Stomach smooth muscle (tissue), 2 donors: ENCODE data around the gene OTOA.
"Not testable (repeated sequence)": the region's sequence is repeated elsewhere in the genome, so short reads cannot be mapped to it uniquely, and the experiment has no call there.

ENCODE experiments used
- H3K27ac ChIP-seq: one replicate; pipeline ENCODE4 v1.7.0; 2013; ENCODE audit warnings: mild to moderate bottlenecking, low read length, inconsistent platforms
- H3K27me3 ChIP-seq, 2 donors: one replicate each; pipeline ENCODE4 v1.7.0; 2013; ENCODE audit warnings: low read length in 2 of 2; ENCODE audit not compliant: insufficient read depth in 2 of 2, control insufficient read depth in 1 of 2
- H3K36me3 ChIP-seq, 2 donors: one replicate each; pipeline ENCODE4 v1.7.0; 2013; ENCODE audit warnings: low read length in 2 of 2; ENCODE audit not compliant: control insufficient read depth in 2 of 2, insufficient read depth in 2 of 2
- H3K4me1 ChIP-seq: one replicate; pipeline ENCODE4 v1.7.0; 2013; ENCODE audit warnings: low read length; ENCODE audit not compliant: control insufficient read depth, insufficient read depth
- H3K4me3 ChIP-seq, 2 donors: one replicate each; pipeline ENCODE4 v1.7.0; 2013; ENCODE audit warnings: low read length in 2 of 2
- H3K9ac ChIP-seq, 2 donors: one replicate each; pipeline ENCODE4 v1.7.0; 2013; ENCODE audit warnings: low read length in 2 of 2, mild to moderate bottlenecking in 1 of 2
- H3K9me3 ChIP-seq, 2 donors: one replicate each; pipeline ENCODE4 v1.7.0; 2013; ENCODE audit warnings: low read length in 2 of 2; ENCODE audit not compliant: control insufficient read depth in 2 of 2
- donor health status: healthy.
- donor health status: Pancreatic carcinoma.

The OTOA gene

DNA sequence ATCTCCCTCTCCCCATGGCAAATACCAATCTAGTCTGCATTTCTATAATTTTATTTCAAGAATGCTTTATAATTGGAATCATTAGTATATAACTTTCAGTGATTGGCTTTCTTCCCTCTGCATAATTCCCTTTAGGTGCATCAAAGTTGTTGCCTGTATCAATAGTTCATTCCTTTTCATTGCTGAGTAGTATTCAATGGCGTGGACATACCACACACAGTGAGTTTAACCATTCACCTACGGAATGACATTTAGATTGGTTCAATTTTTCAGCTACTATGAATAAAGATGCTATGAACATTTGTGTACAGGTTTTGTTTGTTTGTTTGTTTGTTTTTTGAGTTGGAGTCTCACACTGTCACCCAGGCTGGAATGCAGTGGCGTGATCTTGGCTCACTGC lies 9.7 kb downstream of the OTOA start:
- peaks cover 0 to 5% of the 10 kb centered on the region in 2 donors for H3K9me3 ChIP-seq
- H3K4me3 ChIP-seq = no peak overlapping the region
- H3K27ac ChIP-seq = no peak overlapping the region
- H3K4me1 ChIP-seq = no peaks in the 10 kb centered on the region
- H3K36me3 ChIP-seq = no peaks in the 10 kb centered on the region
- no peak overlapping the region for H3K9ac ChIP-seq
- H3K27me3 ChIP-seq = peaks cover 2 to 3% of the 10 kb centered on the region in 2 donors

DNA sequence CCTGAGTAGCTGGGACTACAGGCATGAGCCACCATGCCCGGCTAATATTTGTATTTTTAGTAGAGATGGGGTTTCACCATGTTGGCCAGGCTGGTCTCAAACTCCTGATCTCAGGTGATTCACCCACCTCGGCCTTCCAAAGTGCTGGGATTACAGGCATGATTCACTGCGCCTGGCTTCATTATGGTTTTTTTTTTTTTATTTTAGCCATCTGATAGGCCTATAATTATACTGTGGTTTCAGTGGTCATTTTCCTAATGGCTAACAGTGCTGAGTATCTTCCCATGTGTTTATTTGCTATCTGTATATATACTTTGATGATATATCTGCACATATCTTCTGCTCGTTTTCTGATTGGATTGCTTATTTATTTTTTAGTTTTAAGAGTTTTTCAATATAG lies 10.7 kb downstream of the OTOA start:
- not testable (repeated sequence) for H3K9me3 ChIP-seq, H3K27me3 ChIP-seq, H3K36me3 ChIP-seq, H3K4me3 ChIP-seq, H3K9ac ChIP-seq, H3K4me1 ChIP-seq, H3K27ac ChIP-seq

DNA sequence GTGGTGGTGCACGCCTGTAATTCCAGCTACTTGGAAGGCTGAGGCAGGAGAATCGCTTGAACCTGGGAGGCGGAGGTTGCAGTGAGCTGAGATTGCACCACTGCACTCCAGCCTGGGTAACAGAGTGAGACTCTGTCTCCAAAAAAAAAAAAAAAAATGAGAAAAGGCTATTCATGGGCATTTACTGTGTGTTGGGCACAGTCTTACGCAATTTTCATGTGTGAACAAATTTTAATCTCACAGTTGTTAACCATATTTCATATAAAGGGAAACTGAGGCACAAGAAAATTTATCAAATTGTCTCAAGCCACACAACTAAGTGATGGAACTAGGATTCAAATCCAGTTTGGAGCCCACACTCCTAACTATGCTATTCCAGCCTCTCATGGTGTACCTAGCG lies 16.9 kb downstream of the OTOA start:
- not testable (repeated sequence) for H3K4me1 ChIP-seq, H3K9me3 ChIP-seq, H3K9ac ChIP-seq, H3K36me3 ChIP-seq, H3K4me3 ChIP-seq, H3K27me3 ChIP-seq, H3K27ac ChIP-seq

DNA sequence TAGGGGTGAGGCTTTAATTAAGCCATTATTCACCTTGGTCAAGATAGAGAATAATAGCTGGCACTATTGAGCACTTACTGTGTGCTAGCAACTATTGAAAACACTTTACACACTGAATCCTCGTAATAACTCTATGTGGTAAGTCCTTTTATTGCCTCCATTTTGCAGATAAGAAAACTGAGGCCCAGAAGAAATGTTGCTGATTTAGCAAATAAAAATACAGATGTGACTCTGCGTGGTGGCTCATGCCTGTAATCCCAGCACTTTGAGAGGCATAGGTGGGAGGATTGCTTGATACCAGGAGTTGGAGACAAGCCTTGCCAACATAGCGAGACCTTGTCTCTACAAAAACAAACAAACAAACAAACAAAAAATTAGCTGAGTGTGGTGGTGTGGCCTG lies 19.4 kb downstream of the OTOA start:
- Histone ChIP-seq H3K27me3 (no peaks in the 10 kb centered on the region), H3K36me3 (no peaks in the 10 kb centered on the region), H3K4me3 (no peak overlapping the region), H3K9ac (no peak overlapping the region), H3K4me1 (no peaks in the 10 kb centered on the region), H3K9me3 (no peaks in the 10 kb centered on the region), H3K27ac (no peak overlapping the region)

DNA sequence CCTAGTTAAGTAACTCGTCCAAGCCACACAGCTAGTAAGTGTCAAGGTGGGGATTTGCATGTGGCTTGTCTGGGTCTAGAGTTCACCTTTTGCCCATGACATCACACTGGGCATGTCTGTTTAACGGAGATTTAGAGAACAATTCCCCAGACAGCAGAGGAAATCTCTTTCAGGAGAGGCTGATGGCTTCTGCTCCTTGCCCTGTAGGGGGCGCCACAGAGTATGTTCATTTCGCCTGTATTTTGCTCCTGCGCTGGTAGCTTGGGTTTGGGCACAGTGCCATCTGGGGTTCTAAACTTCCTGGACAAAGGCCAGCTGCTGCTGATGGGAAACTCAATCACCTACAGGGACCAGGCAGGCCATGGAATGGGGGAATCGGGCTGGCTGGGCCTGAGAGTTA lies 20.4 kb downstream of the OTOA start:
- H3K27ac ChIP-seq = no peak overlapping the region
- H3K9ac ChIP-seq = no peak overlapping the region
- H3K9me3 ChIP-seq = peaks cover 3 to 4% of the 10 kb centered on the region in 2 donors
- H3K4me3 ChIP-seq = no peak overlapping the region
- H3K36me3 ChIP-seq = no peaks in the 10 kb centered on the region
- H3K4me1 ChIP-seq = no peaks in the 10 kb centered on the region
- H3K27me3 ChIP-seq = no peaks in the 10 kb centered on the region

DNA sequence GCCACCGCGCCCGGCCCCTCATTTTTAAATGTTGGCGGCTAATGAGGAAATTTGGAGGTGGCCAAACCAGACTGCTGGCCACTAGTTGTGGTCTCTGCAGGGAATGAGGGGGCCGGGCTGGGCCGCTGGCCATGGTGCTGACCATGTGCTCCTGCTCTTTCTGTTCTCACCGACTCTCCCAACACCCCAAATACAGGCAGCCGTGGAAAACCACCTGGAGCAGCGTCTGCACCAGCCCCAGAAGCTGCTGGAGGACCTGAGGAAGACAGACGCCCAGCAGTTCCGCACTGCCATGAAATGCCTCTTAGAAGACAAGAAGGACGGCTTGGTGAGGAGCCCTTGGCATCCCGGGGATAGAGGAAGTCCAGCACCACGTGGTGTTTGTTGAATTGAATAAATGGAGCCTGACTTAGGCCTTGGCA lies 21.3 kb downstream of the OTOA start:
- Histone ChIP-seq H3K4me1 (no peaks in the 10 kb centered on the region), H3K4me3 (no peak overlapping the region), H3K36me3 (no peaks in the 10 kb centered on the region), H3K9ac (no peak overlapping the region), H3K27ac (no peak overlapping the region), H3K27me3 (no peaks in the 10 kb centered on the region), H3K9me3 (peaks cover 3 to 4% of the 10 kb centered on the region in 2 donors)

DNA sequence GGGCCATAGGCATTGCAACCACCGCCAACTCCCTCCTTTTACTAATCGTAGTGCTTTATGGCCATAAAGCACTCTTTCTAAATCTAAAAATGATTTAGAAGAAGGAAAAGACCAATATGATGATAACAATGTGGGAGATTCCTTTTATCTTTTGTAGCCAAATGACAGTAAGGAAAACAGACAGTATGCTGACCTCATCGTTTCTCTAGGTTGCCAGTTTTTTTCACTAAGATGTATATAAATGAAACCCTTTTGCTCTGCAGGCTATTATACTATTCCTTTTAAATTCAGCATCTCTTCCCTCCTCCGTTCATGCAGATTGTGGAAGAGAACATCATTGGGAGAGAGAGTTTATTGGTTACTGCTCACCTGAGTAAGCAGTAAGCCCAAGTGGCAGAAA lies 25.3 kb downstream of the OTOA start:
- Histone ChIP-seq H3K4me3 (no peak overlapping the region), H3K27ac (no peak overlapping the region), H3K4me1 (no peaks in the 10 kb centered on the region), H3K36me3 (no peaks in the 10 kb centered on the region), H3K27me3 (no peaks in the 10 kb centered on the region), H3K9ac (no peak overlapping the region), H3K9me3 (peaks cover 3 to 4% of the 10 kb centered on the region in 2 donors)

DNA sequence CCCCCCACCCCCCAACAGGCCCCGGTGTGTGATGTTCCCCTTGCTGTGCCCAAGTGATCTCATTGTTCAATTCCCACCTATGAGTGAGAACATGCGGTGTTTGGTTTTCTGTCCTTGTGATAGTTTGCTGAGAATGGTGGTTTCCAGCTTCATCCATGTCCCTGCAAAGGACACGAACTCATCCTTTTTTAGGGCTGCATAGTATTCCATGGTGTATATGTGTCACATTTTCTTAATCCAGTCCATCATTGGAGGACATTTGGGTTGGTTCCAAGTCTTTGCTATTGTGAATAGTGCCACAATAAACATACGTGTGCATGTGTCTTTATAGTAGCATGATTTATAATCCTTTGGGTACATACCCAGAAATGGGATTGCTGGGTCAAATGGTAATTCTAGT lies 27.2 kb downstream of the OTOA start:
- not testable (repeated sequence) for H3K9me3 ChIP-seq, H3K4me1 ChIP-seq, H3K27ac ChIP-seq, H3K9ac ChIP-seq, H3K27me3 ChIP-seq, H3K36me3 ChIP-seq, H3K4me3 ChIP-seq

DNA sequence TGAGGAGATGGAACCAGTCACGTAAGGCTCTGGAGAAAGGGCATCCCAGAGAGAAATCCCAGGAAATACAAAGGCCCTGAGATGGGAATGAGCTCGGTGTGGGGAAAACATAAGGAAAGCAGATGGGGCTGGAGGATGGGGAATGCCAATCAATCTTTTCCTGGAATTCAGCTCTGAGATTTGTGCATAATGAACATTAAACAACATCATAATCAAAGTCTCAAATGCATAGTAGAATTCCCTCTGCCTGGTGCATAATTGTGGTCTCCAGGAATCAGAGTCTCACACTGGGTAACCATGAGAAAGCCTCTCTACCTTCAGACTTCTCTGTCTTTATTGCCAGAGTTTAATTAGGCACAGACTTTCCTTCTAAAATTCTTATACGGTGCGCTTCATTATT lies 30.8 kb downstream of the OTOA start:
- Histone ChIP-seq H3K27ac (no peak overlapping the region), H3K4me3 (no peak overlapping the region)

DNA sequence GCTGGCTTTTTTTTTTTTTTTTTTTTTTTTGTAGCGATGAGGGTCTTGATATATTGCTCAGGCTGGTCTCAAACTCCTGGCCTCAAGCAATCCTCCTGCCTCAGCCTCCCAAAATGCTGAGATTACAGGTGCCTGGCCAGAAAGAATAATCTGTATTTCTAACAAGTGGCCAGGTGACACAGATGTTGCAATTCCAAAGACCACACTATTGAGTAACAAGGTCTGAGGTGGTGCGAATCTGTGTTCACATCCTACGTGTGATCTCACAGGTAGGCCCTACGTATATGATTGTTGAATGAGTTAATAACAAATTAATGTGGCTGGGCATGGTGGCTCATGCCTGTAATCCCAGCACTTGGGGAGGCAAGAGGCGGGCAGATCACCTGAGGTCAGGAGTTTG lies 33.3 kb downstream of the OTOA start:
- Histone ChIP-seq H3K27me3 (no peaks in the 10 kb centered on the region), H3K36me3 (no peaks in the 10 kb centered on the region), H3K27ac (no peak overlapping the region), H3K9me3 (no peaks in the 10 kb centered on the region), H3K4me1 (no peaks in the 10 kb centered on the region), H3K9ac (no peak overlapping the region), H3K4me3 (no peak overlapping the region)

More for the DNA sequence above, 30.8 kb downstream of the OTOA start:
- H3K9me3 ChIP-seq = no peaks in the 10 kb centered on the region
- no peaks in the 10 kb centered on the region for H3K36me3 ChIP-seq
- no peak overlapping the region for H3K9ac ChIP-seq
- no peaks in the 10 kb centered on the region for H3K4me1 ChIP-seq
- H3K27me3 ChIP-seq = no peaks in the 10 kb centered on the region

DNA sequence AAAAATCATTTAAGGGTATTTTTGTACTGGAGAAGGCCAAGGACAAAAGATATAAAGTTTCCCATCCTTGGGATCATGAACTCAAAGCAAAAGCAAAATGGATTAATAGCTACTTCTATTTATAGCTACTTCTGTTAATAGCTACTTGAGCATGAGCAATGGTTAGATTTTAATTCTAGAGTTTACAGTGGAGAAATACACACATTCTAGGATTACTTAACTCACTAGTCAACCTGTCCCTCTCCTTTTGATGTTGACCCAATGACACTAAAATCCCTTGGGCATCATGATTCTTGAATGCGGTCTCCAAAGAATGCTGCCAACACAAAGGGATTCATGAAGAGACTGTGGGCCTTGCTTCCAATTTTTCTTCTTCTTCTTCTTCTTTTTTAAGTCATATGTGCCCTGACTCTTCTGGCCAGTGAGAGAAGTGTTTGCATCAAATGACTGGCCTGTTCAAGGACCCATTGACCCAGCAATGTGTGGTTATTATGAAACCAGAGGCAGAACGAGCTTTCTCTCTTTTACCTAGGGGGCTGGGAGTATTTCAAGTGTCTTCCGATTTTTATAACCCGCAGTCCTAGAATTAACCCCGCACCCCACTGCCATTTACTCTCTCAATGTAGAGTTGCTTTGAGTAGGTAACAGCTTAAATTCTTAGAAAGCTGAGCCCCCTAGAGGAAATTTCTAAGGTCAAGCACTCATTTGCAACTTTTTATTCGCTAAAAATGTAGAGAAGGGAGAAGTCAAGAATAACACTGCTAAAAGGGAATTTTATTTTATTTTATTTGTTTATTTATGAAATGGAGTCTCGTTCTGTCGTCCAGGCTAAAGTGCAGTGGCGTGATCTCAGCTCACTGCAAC lies 34.6 kb downstream of the OTOA start:
- H3K9ac ChIP-seq = no peak overlapping the region

More for the DNA sequence above, 34.6 kb downstream of the OTOA start:
- Histone ChIP-seq H3K36me3 (no peaks in the 10 kb centered on the region), H3K4me3 (no peak overlapping the region), H3K27ac (no peak overlapping the region), H3K9me3 (no peaks in the 10 kb centered on the region), H3K4me1 (no peaks in the 10 kb centered on the region), H3K27me3 (no peaks in the 10 kb centered on the region)
